ENCODE data around the gene ROCK1.

- no peak for TF ChIP-seq POLR2A (IDR thresholded peaks at IDR 0.05)
- TF ChIP-seq CTCF (IDR thresholded peaks at IDR 0.05), result no peak
Observed at GRCh38 chr18:20960735-20961134, 150.9 kb downstream of the ROCK1 start.

Data from body of pancreas (tissue), 4 donors.